Cardiac muscle cell (in vitro differentiated cells and primary cell): ENCODE data around the gene CAMK2N1. TPM values are rescaled to one million over a fixed set of nuclear protein-coding genes. Genes with fewer than 3 reads are reported as not detected.

ENCODE experiments used
- DNase-seq, 2 donors: peaks; one replicate each; pipeline versions ENCODE4 v3.0.0 to v3.0.0-alpha.2; 2010 to 2017; ENCODE audit warnings: low read depth in 1 of 2, low spot score in 1 of 2
- H3K27ac ChIP-seq: fragments of 200-600 bp; sonication (generic); 2 replicates; pipeline ENCODE4 v1.5.1; 2016
- H3K27me3 ChIP-seq: fragments of 200-600 bp; sonication (generic); 2 replicates; pipeline ENCODE4 v1.6.0; 2016; ENCODE audit warnings: control low read depth
- H3K36me3 ChIP-seq: fragments of 200-600 bp; sonication (generic); 2 replicates; pipeline ENCODE4 v1.5.1; 2016; ENCODE audit warnings: control low read depth
- H3K4me1 ChIP-seq: fragments of 200-600 bp; sonication (generic); 2 replicates; pipeline ENCODE4 v1.8.1; 2017; ENCODE audit warnings: low read depth, mild to moderate bottlenecking, mixed run types
- H3K4me3 ChIP-seq: fragments of 200-600 bp; sonication (generic); 2 replicates; pipeline ENCODE4 v1.5.1; 2016; ENCODE audit warnings: mild to moderate bottlenecking
- H3K9me3 ChIP-seq: fragments of 200-600 bp; sonication (generic); 2 replicates; pipeline ENCODE4 v1.5.1; 2017; ENCODE audit warnings: low read depth, mild to moderate bottlenecking, control low read depth
- CTCF ChIP-seq: IDR thresholded peaks from 2 replicates; pipeline ENCODE4 v1.5.1; 2012; ENCODE audit warnings: low read depth, mild to moderate bottlenecking, low read length
- polyA plus RNA-seq: library from polyadenylated mRNA; unstranded; fragments of >200 nt; fragmentation: Nextera tagmentation; extraction: Ambion mirVana; gene quantifications from 2 replicates; pipeline ENCODE4 v1.2.1, GENCODE V29; 2016
- total RNA-seq: library from RNA; depleted of rRNA; stranded (reverse); fragments of >200 nt; gene quantifications from 2 replicates; pipeline ENCODE4 v1.2.3, GENCODE V29; 2016

Gene CAMK2N1
- total and polyA plus RNA-seq, 2 experiments from 2014 or later, result 0.30 to 1.4 TPM

- H3K9me3 ChIP-seq, result no peaks in the 10 kb centered on the region
- TF ChIP-seq CTCF, result no peak
- H3K27ac ChIP-seq, result no peak overlapping the region
- H3K27me3 ChIP-seq, result peaks cover 10% of the 10 kb centered on the region
- H3K4me1 ChIP-seq, result no peaks in the 10 kb centered on the region
- peak; percentile 18 to 54 for DNase-seq
- H3K36me3 ChIP-seq, result no peaks in the 10 kb centered on the region
- H3K4me3 ChIP-seq, result no peak overlapping the region
Observed at GRCh38 chr1:20440785-20441200, 45.2 kb downstream of the CAMK2N1 start.

- no peak for TF ChIP-seq CTCF
- Histone ChIP-seq H3K9me3 (no peaks in the 10 kb centered on the region), H3K4me1 (no peaks in the 10 kb centered on the region), H3K27ac (no peak overlapping the region), H3K27me3 (peaks cover 18% of the 10 kb centered on the region), H3K36me3 (no peaks in the 10 kb centered on the region), H3K4me3 (no peak overlapping the region)
- peak; percentile 54 to 56 for DNase-seq
Observed at GRCh38 chr1:20439282-20439681, 46.7 kb downstream of the CAMK2N1 start.

- Histone ChIP-seq H3K27ac (no peak overlapping the region), H3K36me3 (no peaks in the 10 kb centered on the region), H3K27me3 (peaks cover 25% of the 10 kb centered on the region), H3K9me3 (no peaks in the 10 kb centered on the region), H3K4me3 (no peak overlapping the region), H3K4me1 (no peaks in the 10 kb centered on the region)
- DNase-seq, result no peak
- TF ChIP-seq CTCF, result no peak
Observed at GRCh38 chr1:20437640-20438039, 48.4 kb downstream of the CAMK2N1 start.

- H3K9me3 ChIP-seq, result no peaks in the 10 kb centered on the region
- no peak for DNase-seq
Observed at GRCh38 chr1:20432891-20433290, 53.1 kb downstream of the CAMK2N1 start.

More at GRCh38 chr1:20432891-20433290, 53.1 kb downstream of the CAMK2N1 start:
- Histone ChIP-seq H3K4me1 (no peaks in the 10 kb centered on the region), H3K27me3 (peaks cover 57% of the 10 kb centered on the region), H3K27ac (no peak overlapping the region), H3K36me3 (no peaks in the 10 kb centered on the region), H3K4me3 (no peak overlapping the region)
- TF ChIP-seq CTCF, result no peak

Other genes starting within 250 kb of the CAMK2N1 start
- gene VWA5B1, start 195.3 kb downstream of the CAMK2N1 start, total RNA-seq, result 0.27 and 0.39 TPM in 2 replicates
- 0.37 TPM in 1 of 2 replicates, not detected in the other for gene VWA5B1, start 195.3 kb downstream of the CAMK2N1 start, polyA plus RNA-seq
- 34.4 and 38.1 TPM in 2 replicates for gene MUL1, start 21.9 kb upstream of the CAMK2N1 start, total RNA-seq
- 42.7 and 45.7 TPM in 2 replicates for gene MUL1, start 21.9 kb upstream of the CAMK2N1 start, polyA plus RNA-seq
- gene FAM43B, start 66.4 kb upstream of the CAMK2N1 start, total RNA-seq, result 3.6 and 3.8 TPM in 2 replicates
- gene FAM43B, start 66.4 kb upstream of the CAMK2N1 start, polyA plus RNA-seq, result 3.7 and 7.6 TPM in 2 replicates
- not detected in 2 replicates for gene CDA, start 102.9 kb upstream of the CAMK2N1 start, total RNA-seq
- not detected in 2 replicates for gene CDA, start 102.9 kb upstream of the CAMK2N1 start, polyA plus RNA-seq
- 135 and 166 TPM in 2 replicates for gene PINK1, start 147.2 kb upstream of the CAMK2N1 start, total RNA-seq
- gene PINK1, start 147.2 kb upstream of the CAMK2N1 start, polyA plus RNA-seq, result 174 and 179 TPM in 2 replicates
- gene DDOST, start 175.2 kb upstream of the CAMK2N1 start, total RNA-seq, result 176 and 223 TPM in 2 replicates
- 308 and 326 TPM in 2 replicates for gene DDOST, start 175.2 kb upstream of the CAMK2N1 start, polyA plus RNA-seq
- 1.9 and 15.0 TPM in 2 replicates for gene KIF17, start 231.8 kb upstream of the CAMK2N1 start, total RNA-seq
- 1.1 and 8.4 TPM in 2 replicates for gene KIF17, start 231.8 kb upstream of the CAMK2N1 start, polyA plus RNA-seq
- gene SH2D5, start 246.5 kb upstream of the CAMK2N1 start, total RNA-seq, result 0.98 and 1.9 TPM in 2 replicates
- gene SH2D5, start 246.5 kb upstream of the CAMK2N1 start, polyA plus RNA-seq, result 1.1 and 1.4 TPM in 2 replicates